Activated T-helper 2 cell treated with anti-CD3 and anti-CD28 coated beads, Interferon-gamma antibody, Interleukin-2, Interleukin-4, amounts not matched to agents 10 μg/mL and 5 μg/mL and 100 μg/mL, durations not matched to agents 14 hours and 24 hours and 36 hours (primary cell): Measurements from ENCODE around the gene KIAA0040. TPM values are rescaled to one million over a fixed set of nuclear protein-coding genes. Genes with fewer than 3 reads are reported as not detected.

ENCODE experiments used
- DNase-seq: peaks from one replicate; pipeline ENCODE4 v3.0.0; 2021; ENCODE audit warnings: low spot score
- H3K27ac Mint-ChIP-seq: one replicate; pipeline ENCODE4 v1.8.0; 2021; ENCODE audit warnings: mixed read lengths
- H3K27me3 Mint-ChIP-seq: one replicate; pipeline ENCODE4 v1.8.0; 2021; ENCODE audit warnings: low read depth, mixed read lengths
- H3K36me3 Mint-ChIP-seq: one replicate; pipeline ENCODE4 v1.8.0; 2021; ENCODE audit warnings: low read depth, mixed read lengths
- H3K4me1 Mint-ChIP-seq: one replicate; pipeline ENCODE4 v1.8.0; 2021; ENCODE audit warnings: low read depth, mixed read lengths
- H3K4me3 Mint-ChIP-seq: one replicate; pipeline ENCODE4 v1.8.0; 2021; ENCODE audit warnings: low read depth, mild to moderate bottlenecking, moderate library complexity, mixed read lengths
- H3K9me3 Mint-ChIP-seq: one replicate; pipeline ENCODE4 v1.8.0; 2021; ENCODE audit warnings: mixed read lengths
- intact Hi-C: fragments of 100-400 bp; cut with micrococcal nuclease; formaldehyde crosslinking; loops from one replicate; pipeline ENCODE4 v1.15.1; 2023
- total RNA-seq: library from RNA; stranded (reverse); gene quantifications from 2 replicates; pipeline ENCODE4 v1.2.3, GENCODE V29; 2022

KIAA0040 gene
- total RNA-seq, 1 donor from 2014 or later: 35.3 TPM

DNA sequence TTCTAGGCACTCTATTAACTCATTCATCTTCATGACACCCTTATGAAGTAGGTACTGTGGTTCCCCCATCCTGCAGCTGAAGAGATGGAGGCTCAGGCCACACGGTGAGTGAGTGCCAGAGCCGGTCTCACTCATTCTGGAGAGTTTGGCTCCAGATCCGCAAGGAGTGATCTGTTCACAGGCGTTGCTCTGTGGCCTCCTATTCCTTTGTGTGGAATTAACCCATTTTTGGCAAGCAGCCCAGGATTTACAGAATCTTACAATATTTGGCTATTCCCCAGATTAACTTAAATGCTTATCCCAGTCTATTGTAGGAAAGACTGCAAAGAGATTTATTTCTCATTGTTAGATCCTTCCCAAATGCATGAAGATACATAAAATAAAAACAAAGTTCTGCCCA lies 29.6 kb downstream of the KIAA0040 start:
- Mint-ChIP-seq H3K4me1 (peaks cover 17% of the 10 kb centered on the region), H3K27me3 (no peaks in the 10 kb centered on the region), H3K27ac (no peak overlapping the region), H3K4me3 (no peak overlapping the region), H3K9me3 (no peaks in the 10 kb centered on the region), H3K36me3 (peaks cover 75% of the 10 kb centered on the region)
- intact Hi-C loops: no loop called here
- no peak for DNase-seq

DNA sequence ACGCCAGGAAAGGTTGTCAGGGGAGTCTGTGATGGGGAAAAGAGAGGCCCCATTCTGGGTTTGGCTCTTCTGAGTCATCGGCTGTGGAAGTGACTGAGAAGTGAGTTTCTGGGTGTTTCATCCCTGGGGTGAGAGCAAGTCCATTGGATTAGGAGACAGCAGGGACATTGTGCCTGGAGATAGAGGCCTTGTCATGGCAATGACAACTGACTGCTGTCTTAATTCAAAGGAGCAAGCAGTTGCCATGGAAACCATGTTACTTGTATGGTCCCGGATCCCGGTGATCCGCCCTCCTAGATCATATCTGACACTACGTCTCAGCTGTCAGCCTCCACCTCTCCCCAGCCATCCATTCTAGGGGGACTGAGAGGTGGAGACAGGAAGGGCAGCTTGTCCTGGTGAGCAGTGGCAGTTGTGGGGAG lies 34.4 kb downstream of the KIAA0040 start:
- Mint-ChIP-seq H3K36me3 (peaks cover 44% of the 10 kb centered on the region), H3K4me1 (peaks cover 33% of the 10 kb centered on the region), H3K27me3 (peaks cover 12% of the 10 kb centered on the region), H3K4me3 (no peak overlapping the region), H3K9me3 (no peaks in the 10 kb centered on the region), H3K27ac (peak overlapping the region; percentile 56)
- DNase-seq: no peak
- intact Hi-C loops: loop anchor here (1.0 to 5.0 kb wide), 4 partner anchors 33 to 274 kb away; no protein-coding TSS in a partner anchor

DNA sequence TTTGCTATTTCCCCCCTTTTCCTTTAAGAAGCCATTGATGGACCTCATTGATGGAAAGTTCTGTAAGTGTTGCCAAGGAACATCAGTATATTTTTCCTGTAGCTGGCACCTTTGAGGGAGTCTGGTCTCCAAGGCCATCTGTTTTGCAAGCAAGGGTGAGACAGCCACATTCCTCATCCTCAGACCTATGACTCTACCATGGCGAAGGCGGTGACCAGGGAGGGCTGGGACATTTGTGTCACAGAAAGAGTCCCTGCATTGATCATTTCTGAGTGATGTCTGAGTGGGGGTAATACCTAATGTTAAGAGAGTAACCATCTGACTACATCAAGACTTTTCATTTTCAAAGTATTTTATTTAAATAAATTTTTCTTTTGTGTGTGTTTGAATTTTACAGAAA lies 35.4 kb downstream of the KIAA0040 start:
- Mint-ChIP-seq H3K9me3 (no peaks in the 10 kb centered on the region), H3K27me3 (peaks cover 21% of the 10 kb centered on the region), H3K4me3 (no peak overlapping the region), H3K4me1 (peaks cover 33% of the 10 kb centered on the region), H3K36me3 (peaks cover 41% of the 10 kb centered on the region), H3K27ac (no peak overlapping the region)
- no peak for DNase-seq
- intact Hi-C loops: loop anchor here (5.0 kb wide), 3 partner anchors 50 to 275 kb away; no protein-coding TSS in a partner anchor

DNA sequence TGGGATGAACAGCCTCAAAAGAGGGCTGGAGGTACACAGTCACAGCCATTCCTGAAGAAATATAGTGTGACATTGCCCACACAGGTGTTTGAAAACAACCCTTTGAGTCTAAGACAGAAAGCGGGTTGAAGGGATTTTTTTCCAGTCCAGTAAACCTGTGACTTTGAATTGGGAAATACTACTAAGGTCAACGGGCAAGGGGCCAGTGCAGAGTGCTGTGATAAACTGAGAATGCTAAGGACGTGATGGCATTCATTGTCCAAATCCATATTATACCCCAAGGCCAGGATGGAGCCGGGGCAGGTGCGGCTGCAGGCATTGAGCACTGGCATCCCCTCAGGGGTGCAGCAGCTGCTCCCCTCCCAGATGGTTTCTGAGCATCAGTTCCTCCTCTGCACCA lies 36.6 kb downstream of the KIAA0040 start:
- H3K9me3 Mint-ChIP-seq: no peaks in the 10 kb centered on the region
- H3K27me3 Mint-ChIP-seq: peaks cover 30% of the 10 kb centered on the region
- no peak overlapping the region for H3K27ac Mint-ChIP-seq
- H3K4me1 Mint-ChIP-seq: peaks cover 27% of the 10 kb centered on the region
- H3K4me3 Mint-ChIP-seq: no peak overlapping the region
- intact Hi-C loops: loop anchor here (5.0 kb wide), 3 partner anchors 51 to 276 kb away; no protein-coding TSS in a partner anchor
- peaks cover 31% of the 10 kb centered on the region for H3K36me3 Mint-ChIP-seq
- no peak for DNase-seq

DNA sequence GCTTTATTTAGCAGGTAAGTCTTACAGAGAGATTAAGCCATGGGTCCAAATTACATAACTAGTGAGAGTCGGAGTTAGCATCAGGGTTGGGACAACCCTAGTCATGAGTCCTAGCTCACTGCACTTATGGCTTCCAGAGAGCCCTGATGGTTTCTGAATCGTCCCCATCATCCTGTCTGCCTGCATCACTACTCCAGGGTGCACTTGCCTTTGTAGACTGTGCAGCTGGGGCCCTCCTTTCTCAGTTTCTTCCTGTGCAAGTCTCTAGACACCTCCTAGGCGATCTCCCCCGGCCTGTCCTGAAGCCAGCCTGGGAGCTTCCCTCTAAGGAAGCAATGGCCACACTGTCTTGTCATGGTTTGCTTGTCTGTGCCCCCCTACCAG lies 37.1 kb downstream of the KIAA0040 start:
- intact Hi-C loops: loop anchor here (5.0 kb wide), 3 partner anchors 52 to 277 kb away; no protein-coding TSS in a partner anchor
- Mint-ChIP-seq H3K9me3 (no peaks in the 10 kb centered on the region), H3K36me3 (peaks cover 26% of the 10 kb centered on the region), H3K27ac (no peak overlapping the region), H3K4me1 (peaks cover 24% of the 10 kb centered on the region), H3K4me3 (no peak overlapping the region), H3K27me3 (peaks cover 35% of the 10 kb centered on the region)
- DNase-seq: no peak

DNA sequence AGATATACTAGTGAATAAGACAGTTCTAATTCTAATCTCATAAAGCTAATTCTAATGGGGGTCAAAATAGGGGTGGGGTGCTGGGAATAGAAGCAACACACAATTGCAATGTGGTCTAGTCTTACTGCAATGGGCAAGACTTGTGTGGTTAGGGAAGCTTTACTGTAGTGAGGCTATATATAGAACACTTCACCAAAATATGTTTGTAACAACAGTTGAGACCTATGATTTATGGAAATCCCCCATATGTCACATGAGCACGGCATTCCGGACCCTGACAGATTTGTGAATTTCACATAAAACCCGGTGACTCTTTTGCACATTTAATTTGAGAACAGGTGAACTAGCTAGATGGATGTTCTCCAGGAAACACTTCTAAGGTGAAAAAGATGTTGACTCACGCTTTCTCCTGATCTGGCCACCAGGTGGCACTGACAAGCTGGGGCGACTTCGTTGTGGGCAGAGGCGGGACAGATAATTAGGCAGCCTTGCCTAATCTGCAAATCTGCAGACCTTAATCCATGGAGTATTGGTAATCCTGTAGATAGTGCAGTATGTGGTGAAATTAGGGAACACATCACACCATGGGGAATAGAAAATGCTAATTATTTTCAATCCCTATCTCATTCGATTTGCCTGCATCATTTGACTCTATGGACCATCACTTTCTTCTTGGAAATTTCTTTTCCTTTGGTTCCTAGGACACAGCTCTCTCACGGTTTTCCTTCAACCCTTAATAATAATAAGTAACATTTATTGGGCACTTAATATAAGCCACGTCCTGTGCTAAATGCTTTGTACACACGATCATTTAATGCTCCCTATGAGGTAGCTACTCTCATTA lies 37.7 kb downstream of the KIAA0040 start:
- DNase-seq: peak; percentile 59
- intact Hi-C loops: loop anchor here (5.0 kb wide), 4 partner anchors 52 to 277 kb away; no protein-coding TSS in a partner anchor
- Mint-ChIP-seq H3K4me1 (peaks cover 22% of the 10 kb centered on the region), H3K27ac (no peak overlapping the region), H3K27me3 (peaks cover 36% of the 10 kb centered on the region), H3K36me3 (peaks cover 20% of the 10 kb centered on the region), H3K9me3 (no peaks in the 10 kb centered on the region), H3K4me3 (no peak overlapping the region)

DNA sequence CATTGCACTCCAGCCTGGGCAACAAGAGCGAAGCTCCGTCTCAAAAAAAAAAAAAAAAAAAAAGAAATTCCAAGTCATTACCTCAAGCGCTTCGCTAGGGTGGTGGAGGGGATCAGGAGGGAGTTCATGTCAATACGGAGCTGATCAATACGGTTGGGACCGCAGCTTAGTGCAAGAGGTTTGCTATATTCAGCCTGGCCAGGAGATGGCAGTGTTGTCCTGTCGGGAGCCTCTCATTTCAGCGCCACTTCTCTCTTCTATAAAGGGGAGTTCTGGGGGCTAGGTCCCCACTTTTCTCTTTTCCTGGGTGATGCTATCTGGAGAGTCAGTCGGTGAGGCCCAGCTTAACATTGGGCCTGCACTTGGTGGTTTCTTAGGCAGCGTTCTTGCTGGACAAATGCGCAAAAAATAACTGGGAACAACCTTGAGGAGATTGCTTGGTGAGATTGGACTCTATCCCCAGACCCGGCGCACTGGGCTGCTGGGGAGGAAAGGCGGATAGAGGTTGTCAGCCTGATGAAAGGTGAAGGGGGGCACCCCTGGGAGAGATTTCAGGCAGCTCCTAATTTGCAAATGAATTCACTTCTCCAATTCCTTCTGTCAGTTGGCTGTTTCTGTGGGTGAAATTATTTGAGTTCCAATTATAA lies 40.4 kb downstream of the KIAA0040 start:
- peak; percentile 46 for DNase-seq
- intact Hi-C loops: loop anchor here (1.0 to 5.0 kb wide), 2 partner anchors 167 to 185 kb away; no protein-coding TSS in a partner anchor
- no peaks in the 10 kb centered on the region for H3K9me3 Mint-ChIP-seq
- peaks cover 15% of the 10 kb centered on the region for H3K4me1 Mint-ChIP-seq
- H3K27ac Mint-ChIP-seq: no peak overlapping the region
- H3K27me3 Mint-ChIP-seq: peaks cover 46% of the 10 kb centered on the region
- no peak overlapping the region for H3K4me3 Mint-ChIP-seq
- no peaks in the 10 kb centered on the region for H3K36me3 Mint-ChIP-seq

DNA sequence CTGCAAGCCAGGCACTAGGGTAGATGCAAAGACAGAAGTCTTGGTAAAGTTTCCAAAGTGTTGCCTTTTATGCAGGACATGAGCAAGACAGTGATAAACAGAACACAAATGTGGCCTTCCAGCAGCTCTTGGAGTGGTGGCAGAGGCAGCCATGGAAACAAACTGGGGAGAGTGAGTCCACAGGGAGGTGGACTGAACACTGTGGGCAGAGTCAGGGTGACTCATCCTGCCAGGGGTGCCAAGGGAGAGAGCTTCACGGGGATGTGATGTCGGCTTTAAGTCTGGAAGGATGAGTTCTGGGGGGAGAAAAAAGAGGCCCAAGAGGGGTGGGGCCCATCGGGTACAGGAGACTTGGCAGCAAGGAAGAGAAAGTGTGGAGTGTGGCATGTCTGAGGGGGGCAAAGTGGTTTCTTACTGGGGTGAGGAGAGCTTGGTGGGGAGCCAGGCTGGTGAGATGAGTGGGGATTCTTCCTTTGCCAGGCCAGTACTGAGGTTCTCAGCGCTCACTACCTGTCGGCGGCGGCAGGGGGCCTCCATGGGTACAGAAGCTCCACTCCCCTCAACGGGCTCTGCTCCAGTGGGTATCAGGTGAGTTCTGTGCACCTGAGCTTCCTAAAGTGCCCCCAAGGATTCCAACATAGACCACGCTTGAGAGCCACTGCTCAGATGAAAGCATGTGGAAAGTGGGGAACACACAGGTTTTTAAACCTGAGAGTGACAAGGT lies 41.8 kb downstream of the KIAA0040 start:
- H3K36me3 Mint-ChIP-seq: no peaks in the 10 kb centered on the region
- DNase-seq: no peak
- H3K9me3 Mint-ChIP-seq: no peaks in the 10 kb centered on the region
- H3K27me3 Mint-ChIP-seq: peaks cover 47% of the 10 kb centered on the region
- H3K4me1 Mint-ChIP-seq: peaks cover 11% of the 10 kb centered on the region
- no peak overlapping the region for H3K4me3 Mint-ChIP-seq
- intact Hi-C loops: loop anchor here (5.0 kb wide), 1 partner anchor 187 kb away; no protein-coding TSS in a partner anchor
- no peak overlapping the region for H3K27ac Mint-ChIP-seq

DNA sequence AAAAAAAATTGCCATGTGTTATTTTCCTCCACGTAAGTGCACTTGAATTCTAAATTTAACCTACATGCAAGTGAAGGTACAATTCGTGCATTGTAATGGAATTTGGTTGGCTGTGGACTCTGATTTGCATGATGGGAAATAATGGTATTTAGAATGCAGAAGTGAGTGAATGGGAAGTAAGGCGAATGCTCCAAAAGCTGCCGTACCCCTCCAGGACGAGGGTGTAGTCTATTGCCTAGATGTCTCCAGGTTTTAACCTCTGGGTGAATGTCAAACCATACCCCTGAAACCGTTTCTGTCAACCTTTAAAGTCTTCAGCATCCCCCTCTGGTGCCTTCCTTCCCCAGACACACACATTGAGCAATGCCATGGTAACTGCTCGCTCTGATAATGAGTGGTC lies 44.5 kb downstream of the KIAA0040 start:
- no peak for DNase-seq
- Mint-ChIP-seq H3K4me1 (no peaks in the 10 kb centered on the region), H3K27me3 (peaks cover 38% of the 10 kb centered on the region), H3K9me3 (no peaks in the 10 kb centered on the region), H3K27ac (no peak overlapping the region), H3K36me3 (no peaks in the 10 kb centered on the region), H3K4me3 (no peak overlapping the region)
- intact Hi-C loops: loop anchor here (5.0 kb wide), 1 partner anchor 121 kb away; no protein-coding TSS in a partner anchor

DNA sequence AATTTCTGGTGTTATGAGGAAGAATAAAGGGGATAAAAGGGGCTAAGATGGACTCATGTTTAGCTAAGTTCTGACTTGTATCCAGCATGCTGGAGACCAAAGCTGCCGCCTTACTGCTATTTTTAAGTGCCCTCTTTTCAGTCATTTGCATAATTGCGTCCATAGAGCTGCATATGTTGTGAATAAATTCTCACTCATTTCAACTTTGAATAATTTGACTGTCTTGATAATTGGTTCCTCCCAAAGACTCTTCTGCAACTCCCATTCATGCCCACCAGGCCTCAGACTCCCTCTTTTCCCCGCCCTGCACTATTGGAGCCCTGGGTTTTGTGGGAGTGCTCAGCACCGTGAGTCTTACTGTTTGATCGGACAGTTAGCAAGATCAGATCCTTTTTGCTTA lies 45.0 kb downstream of the KIAA0040 start:
- H3K36me3 Mint-ChIP-seq: no peaks in the 10 kb centered on the region
- intact Hi-C loops: loop anchor here (5.0 kb wide), 1 partner anchor 120 kb away; no protein-coding TSS in a partner anchor
- H3K27ac Mint-ChIP-seq: no peak overlapping the region
- H3K9me3 Mint-ChIP-seq: no peaks in the 10 kb centered on the region
- no peaks in the 10 kb centered on the region for H3K4me1 Mint-ChIP-seq
- no peak for DNase-seq
- no peak overlapping the region for H3K4me3 Mint-ChIP-seq
- H3K27me3 Mint-ChIP-seq: peaks cover 33% of the 10 kb centered on the region

DNA sequence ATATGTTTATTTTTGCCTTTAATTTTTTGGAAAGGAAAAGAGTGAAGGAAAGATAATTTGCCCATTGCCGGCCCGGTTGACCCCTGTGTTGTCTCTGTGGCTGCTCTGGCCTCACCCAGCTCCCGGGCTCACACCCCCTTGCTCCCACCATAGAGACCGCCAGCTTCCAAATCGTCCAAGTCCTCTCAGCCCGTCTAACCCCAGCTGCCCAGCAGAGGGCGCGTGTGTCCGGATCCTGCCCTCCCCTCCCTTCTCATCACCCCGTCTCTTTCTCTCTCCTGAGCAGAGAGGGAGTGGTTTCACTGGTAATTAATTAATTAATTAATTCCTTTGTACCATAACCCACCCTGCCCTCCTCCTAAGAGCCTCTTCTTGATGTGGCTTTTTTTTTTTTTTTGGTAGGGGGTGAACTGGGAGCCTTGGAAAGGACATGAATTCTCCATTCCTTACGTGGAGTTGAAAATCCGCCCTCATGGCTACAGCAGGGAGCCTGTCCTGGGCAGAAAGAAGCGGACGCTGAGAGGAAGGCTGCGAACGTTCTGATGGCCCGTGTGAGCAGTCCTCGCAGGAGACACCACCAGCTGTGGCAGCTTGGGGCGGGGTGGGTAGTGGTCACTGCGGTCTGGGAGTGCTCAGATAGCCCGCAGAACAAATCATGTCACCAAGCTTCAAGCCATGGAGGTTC lies 45.9 kb downstream of the KIAA0040 start:
- H3K4me3 Mint-ChIP-seq: no peak overlapping the region
- H3K4me1 Mint-ChIP-seq: no peaks in the 10 kb centered on the region
- peak; percentile 45 for DNase-seq
- H3K27me3 Mint-ChIP-seq: peaks cover 27% of the 10 kb centered on the region
- intact Hi-C loops: loop anchor here (5.0 kb wide), 1 partner anchor 119 kb away; no protein-coding TSS in a partner anchor
- no peaks in the 10 kb centered on the region for H3K9me3 Mint-ChIP-seq
- H3K27ac Mint-ChIP-seq: no peak overlapping the region
- no peaks in the 10 kb centered on the region for H3K36me3 Mint-ChIP-seq
